Progenitor cell of endocrine pancreas (in vitro differentiated cells): ENCODE data around the gene TNFRSF14. TPM values are rescaled to one million over a fixed set of nuclear protein-coding genes. Genes with fewer than 3 reads are reported as not detected.

ENCODE experiments used
- DNase-seq: peaks from one replicate; pipeline ENCODE4 v3.0.0; 2021; ENCODE audit warnings: low spot score; ENCODE audit not compliant: unreplicated experiment
- H3K27ac Mint-ChIP-seq: 2 replicates; pipeline ENCODE4 v1.8.0; 2021; ENCODE audit warnings: mild to moderate bottlenecking, moderate library complexity, mixed read lengths
- H3K27me3 Mint-ChIP-seq: 2 replicates; pipeline ENCODE4 v1.8.0; 2021; ENCODE audit warnings: mixed read lengths
- H3K36me3 Mint-ChIP-seq: 2 replicates; pipeline ENCODE4 v1.8.0; 2022; ENCODE audit warnings: mixed read lengths; ENCODE audit not compliant: insufficient read depth
- H3K4me1 Mint-ChIP-seq: 2 replicates; pipeline ENCODE4 v1.8.0; 2021; ENCODE audit warnings: low read depth, mixed read lengths
- H3K4me3 Mint-ChIP-seq: 2 replicates; pipeline ENCODE4 v1.8.0; 2021; ENCODE audit warnings: low read depth, mild to moderate bottlenecking, moderate library complexity, mixed read lengths
- H3K9me3 Mint-ChIP-seq: 2 replicates; pipeline ENCODE4 v1.8.0; 2021; ENCODE audit warnings: low read depth, mixed read lengths
- long read RNA-seq: library from polyadenylated mRNA; unstranded; transcript quantifications from one replicate; pipeline ENCODE4 v2.0.0, GENCODE V29; 2020
- total RNA-seq: library from RNA; stranded (reverse); gene quantifications from 2 replicates; pipeline ENCODE4 v1.2.1, GENCODE V29; 2021
- TF ChIP-seq, protein P1 (sequence below): fragments of 200-600 bp; sonication (generic); IDR thresholded peaks from one replicate; pipeline ENCODE4 v1.5.0; 2021; ENCODE audit warnings: antibody characterized with exemption, mild to moderate bottlenecking; ENCODE audit not compliant: unreplicated experiment

Gene TNFRSF14
- 0.41 and 0.75 TPM in 2 replicates for total RNA-seq
- long read RNA-seq = 0 reads

- TF ChIP-seq, protein P1, sequence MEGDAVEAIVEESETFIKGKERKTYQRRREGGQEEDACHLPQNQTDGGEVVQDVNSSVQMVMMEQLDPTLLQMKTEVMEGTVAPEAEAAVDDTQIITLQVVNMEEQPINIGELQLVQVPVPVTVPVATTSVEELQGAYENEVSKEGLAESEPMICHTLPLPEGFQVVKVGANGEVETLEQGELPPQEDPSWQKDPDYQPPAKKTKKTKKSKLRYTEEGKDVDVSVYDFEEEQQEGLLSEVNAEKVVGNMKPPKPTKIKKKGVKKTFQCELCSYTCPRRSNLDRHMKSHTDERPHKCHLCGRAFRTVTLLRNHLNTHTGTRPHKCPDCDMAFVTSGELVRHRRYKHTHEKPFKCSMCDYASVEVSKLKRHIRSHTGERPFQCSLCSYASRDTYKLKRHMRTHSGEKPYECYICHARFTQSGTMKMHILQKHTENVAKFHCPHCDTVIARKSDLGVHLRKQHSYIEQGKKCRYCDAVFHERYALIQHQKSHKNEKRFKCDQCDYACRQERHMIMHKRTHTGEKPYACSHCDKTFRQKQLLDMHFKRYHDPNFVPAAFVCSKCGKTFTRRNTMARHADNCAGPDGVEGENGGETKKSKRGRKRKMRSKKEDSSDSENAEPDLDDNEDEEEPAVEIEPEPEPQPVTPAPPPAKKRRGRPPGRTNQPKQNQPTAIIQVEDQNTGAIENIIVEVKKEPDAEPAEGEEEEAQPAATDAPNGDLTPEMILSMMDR = no peak
- H3K4me3 Mint-ChIP-seq = no peak within 1 kb of the TSS
- peak within 1 kb of the TSS; percentile 4 for H3K27ac Mint-ChIP-seq
- peaks cover 4% of the 10 kb centered on the region for H3K4me1 Mint-ChIP-seq
- H3K36me3 Mint-ChIP-seq = no peaks in the 10 kb centered on the region
- H3K27me3 Mint-ChIP-seq = peaks cover 5% of the 10 kb centered on the region
- no peak for DNase-seq
- H3K9me3 Mint-ChIP-seq = no peaks in the 10 kb centered on the region
These were observed at the start of gene TNFRSF14 for GRCh38 chr1:2556277-2556677. TNFRSF14 (plus strand) TSS chr1:2556371; CDS start chr1:2556665, 294 bp downstream.

DNA sequence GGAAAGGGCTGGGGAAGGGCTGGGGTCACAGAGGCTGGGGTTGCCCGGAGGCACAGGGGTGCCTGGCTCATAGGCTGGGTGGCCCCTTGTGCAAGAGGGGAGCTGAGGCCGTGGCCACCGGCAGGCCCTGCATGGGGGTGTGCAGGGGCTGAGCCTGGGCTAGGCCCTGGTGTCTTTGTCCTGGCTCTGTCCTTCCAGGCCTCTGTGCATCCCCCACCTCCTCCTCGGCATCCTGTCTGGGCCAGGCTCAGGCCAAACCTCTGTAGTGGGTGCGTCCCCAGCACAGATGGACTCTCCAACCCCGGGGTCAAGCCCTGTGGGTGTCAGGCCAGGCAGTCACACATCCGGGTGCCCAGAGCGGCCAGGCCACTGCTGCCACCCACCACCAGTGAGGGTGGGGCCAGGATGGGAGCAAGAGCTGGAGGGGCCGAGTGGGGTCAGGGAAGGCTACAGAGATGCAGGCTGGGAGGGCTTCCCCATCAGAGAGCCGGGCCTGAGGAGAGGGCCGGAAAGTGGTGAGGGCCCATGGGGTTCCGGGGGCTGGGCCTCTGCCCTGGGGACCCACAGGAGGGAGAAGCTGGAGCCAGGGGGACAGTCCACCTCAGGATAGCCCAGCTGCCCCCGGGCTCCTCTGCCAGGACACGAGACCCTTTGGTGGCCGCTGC, 49.1 kb upstream of the TNFRSF14 start:
- Mint-ChIP-seq H3K36me3 (peaks cover 5% of the 10 kb centered on the region), H3K27ac (no peak overlapping the region), H3K4me1 (no peaks in the 10 kb centered on the region), H3K9me3 (no peaks in the 10 kb centered on the region), H3K27me3 (no peaks in the 10 kb centered on the region), H3K4me3 (no peak overlapping the region)
- no peak for DNase-seq
- TF ChIP-seq, protein P1 = no peak

DNA sequence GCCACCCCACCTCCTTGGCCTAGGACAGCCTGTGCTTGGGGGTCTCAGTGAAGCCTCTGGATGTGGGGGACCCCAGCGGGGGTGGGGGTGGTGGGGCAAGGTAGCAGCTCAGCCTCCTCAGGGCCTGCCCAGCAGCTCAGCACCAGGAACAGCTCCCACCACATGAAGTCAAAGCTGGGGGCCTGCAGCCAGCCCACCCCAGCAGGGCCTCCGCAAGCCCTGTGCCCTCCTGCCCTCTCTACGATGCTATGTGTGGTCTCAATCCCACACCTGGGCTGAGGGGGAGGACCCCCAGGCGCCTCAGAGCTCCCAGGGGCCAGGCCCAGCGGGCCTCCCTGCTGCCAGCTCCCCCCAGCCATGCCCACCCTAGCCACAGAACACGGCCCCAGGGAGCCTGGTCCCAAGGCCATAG, 48.4 kb upstream of the TNFRSF14 start:
- no peak for DNase-seq
- H3K4me3 Mint-ChIP-seq = no peak overlapping the region
- H3K36me3 Mint-ChIP-seq = peaks cover 5% of the 10 kb centered on the region
- TF ChIP-seq, protein P1 = no peak
- no peak overlapping the region for H3K27ac Mint-ChIP-seq
- H3K9me3 Mint-ChIP-seq = no peaks in the 10 kb centered on the region
- H3K4me1 Mint-ChIP-seq = no peaks in the 10 kb centered on the region
- H3K27me3 Mint-ChIP-seq = no peaks in the 10 kb centered on the region

- Mint-ChIP-seq H3K4me1 (no peaks in the 10 kb centered on the region), H3K4me3 (no peak overlapping the region), H3K36me3 (peaks cover 5% of the 10 kb centered on the region), H3K27ac (no peak overlapping the region), H3K27me3 (no peaks in the 10 kb centered on the region), H3K9me3 (no peaks in the 10 kb centered on the region)
- no peak for DNase-seq
- TF ChIP-seq, protein P1 = no peak
These were observed 48.0 kb upstream of the TNFRSF14 start for GRCh38 chr1:2508180-2508579.

DNA sequence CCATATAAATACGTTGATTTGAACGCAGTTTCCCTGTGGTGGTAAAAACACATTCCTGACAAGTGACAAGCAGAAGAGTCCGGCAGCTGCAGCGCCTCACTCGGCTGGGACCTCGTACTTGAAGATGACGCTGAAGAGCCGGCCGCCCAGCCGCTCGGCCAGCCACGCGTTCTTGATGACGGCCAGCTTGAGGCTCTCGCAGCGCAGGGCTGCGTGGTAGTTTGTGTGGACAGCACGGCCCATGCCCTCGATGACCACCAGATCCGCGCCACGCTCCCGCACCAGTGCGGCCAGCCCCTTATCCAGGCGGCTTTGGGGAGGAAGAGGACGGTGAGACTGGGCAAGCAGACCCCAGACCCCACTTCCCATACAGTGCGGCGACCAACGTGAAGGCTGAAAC, 47.4 kb upstream of the TNFRSF14 start:
- no peak for DNase-seq
- H3K4me1 Mint-ChIP-seq = no peaks in the 10 kb centered on the region
- H3K9me3 Mint-ChIP-seq = no peaks in the 10 kb centered on the region
- H3K27ac Mint-ChIP-seq = no peak overlapping the region
- H3K27me3 Mint-ChIP-seq = no peaks in the 10 kb centered on the region
- peaks cover 5% of the 10 kb centered on the region for H3K36me3 Mint-ChIP-seq
- no peak overlapping the region for H3K4me3 Mint-ChIP-seq
- TF ChIP-seq, protein P1 = no peak
